CD14-positive monocyte (primary cell): Measurements from ENCODE around the gene OSBPL1A. TPM values are rescaled to one million over a fixed set of nuclear protein-coding genes. Genes with fewer than 3 reads are reported as not detected.

ENCODE experiments used
- DNase-seq, 3 donors: peaks; one replicate each; pipeline ENCODE4 v3.0.0-alpha.2; 2011 to 2022
- H2AFZ ChIP-seq: 2 replicates; pipeline ENCODE4 v1.6.0; 2012; ENCODE audit warnings: mild to moderate bottlenecking, low read depth, low read length, inconsistent platforms; ENCODE audit not compliant: insufficient read depth, poor library complexity, severe bottlenecking
- H3K27ac ChIP-seq, 2 donors: 1 replicate in 1 of 2; 2 replicates in 1 of 2; pipeline ENCODE4 v1.5.1; 2012 to 2013; ENCODE audit warnings: low read length in 2 of 2, control low read depth in 1 of 2, inconsistent platforms in 1 of 2, low read depth in 1 of 2, mild to moderate bottlenecking in 1 of 2
- H3K27me3 ChIP-seq, 2 donors: one replicate each; pipeline versions ENCODE4 v1.6.0 to v1.6.1; 2011 to 2013; ENCODE audit warnings: low read length in 2 of 2; ENCODE audit not compliant: control insufficient read depth in 2 of 2, insufficient read depth in 2 of 2
- H3K36me3 ChIP-seq, 2 donors: replicated peaks in 1 of 2; 1 replicate in 1 of 2; 2 replicates in 1 of 2; pipeline versions ENCODE4 v1.5.1 to v1.6.1; 2012 to 2013; ENCODE audit warnings: low read length in 2 of 2, control low read depth in 1 of 2, inconsistent platforms in 1 of 2, mild to moderate bottlenecking in 1 of 2; ENCODE audit not compliant: insufficient read depth in 2 of 2, control insufficient read depth in 1 of 2
- H3K4me1 ChIP-seq, 2 donors: 1 replicate in 1 of 2; 2 replicates in 1 of 2; pipeline versions ENCODE4 v1.5.1 to v1.6.1; 2012 to 2013; ENCODE audit warnings: low read length in 2 of 2, control low read depth in 1 of 2, inconsistent platforms in 1 of 2, mild to moderate bottlenecking in 1 of 2, moderate library complexity in 1 of 2; ENCODE audit not compliant: insufficient read depth in 2 of 2, control insufficient read depth in 1 of 2
- H3K4me2 ChIP-seq: replicated peaks from 2 replicates; pipeline ENCODE3; 2012; ENCODE audit warnings: low read length, moderate library complexity, mild to moderate bottlenecking; ENCODE audit not compliant: poor library complexity, severe bottlenecking; ENCODE audit errors: extremely low read depth
- H3K4me3 ChIP-seq, 3 experiments: fragments of 200-600 bp in 1 of 3; sonication (generic) in 1 of 3; replicated peaks in 1 of 3; 1 replicate in 2 of 3; 2 replicates in 1 of 3; pipeline ENCODE4 v1.5.1; 2011 to 2013; ENCODE audit warnings: low read length in 3 of 3, mild to moderate bottlenecking in 3 of 3, control low read depth in 2 of 3, low read depth in 2 of 3, inconsistent platforms in 1 of 3, moderate library complexity in 1 of 3
- H3K79me2 ChIP-seq: 2 replicates; pipeline ENCODE4 v1.6.0; 2012; ENCODE audit warnings: mild to moderate bottlenecking, control low read depth, inconsistent platforms, low read length, moderate library complexity; ENCODE audit not compliant: insufficient read depth
- H3K9ac ChIP-seq: 2 replicates; pipeline ENCODE4 v1.6.0; 2017; ENCODE audit warnings: low read length, mild to moderate bottlenecking; ENCODE audit not compliant: insufficient read depth, poor library complexity, severe bottlenecking
- H3K9me3 ChIP-seq, 2 donors: replicated peaks in 1 of 2; 1 replicate in 1 of 2; 2 replicates in 1 of 2; pipeline versions ENCODE4 v1.5.1 to v1.6.1; 2012 to 2013; ENCODE audit warnings: low read length in 2 of 2, control low read depth in 1 of 2; ENCODE audit not compliant: control insufficient read depth in 1 of 2, insufficient read depth in 1 of 2
- H4K20me1 ChIP-seq: 2 replicates; pipeline ENCODE4 v1.6.0; 2012; ENCODE audit warnings: mild to moderate bottlenecking, low read length, control low read depth, moderate library complexity; ENCODE audit not compliant: insufficient read depth
- H3K27ac Mint-ChIP-seq, 7 donors: one replicate each; pipeline ENCODE4 v1.8.0; 2020; ENCODE audit warnings: mild to moderate bottlenecking in 7 of 7, mixed read lengths in 7 of 7, moderate library complexity in 6 of 7, inconsistent platforms in 2 of 7
- H3K27me3 Mint-ChIP-seq, 3 donors: one replicate each; pipeline ENCODE4 v1.8.0; 2021 to 2022; ENCODE audit warnings: low read depth in 3 of 3, mild to moderate bottlenecking in 3 of 3, mixed read lengths in 3 of 3, moderate library complexity in 3 of 3, inconsistent platforms in 1 of 3
- H3K36me3 Mint-ChIP-seq, 2 donors: one replicate each; pipeline ENCODE4 v1.8.0; 2020; ENCODE audit warnings: mixed read lengths in 2 of 2, inconsistent platforms in 1 of 2, mild to moderate bottlenecking in 1 of 2
- H3K4me1 Mint-ChIP-seq: one replicate; pipeline ENCODE4 v1.8.0; 2020; ENCODE audit warnings: mild to moderate bottlenecking, mixed read lengths
- H3K4me3 Mint-ChIP-seq, 2 donors: one replicate each; pipeline ENCODE4 v1.8.0; 2020; ENCODE audit warnings: mild to moderate bottlenecking in 2 of 2, mixed read lengths in 2 of 2, moderate library complexity in 1 of 2
- H3K9me3 Mint-ChIP-seq, 7 donors: one replicate each; pipeline ENCODE4 v1.8.0; 2020 to 2022; ENCODE audit warnings: mixed read lengths in 7 of 7, mild to moderate bottlenecking in 6 of 7, moderate library complexity in 6 of 7, inconsistent platforms in 2 of 7
- WGBS: methylation state at CpG from one replicate; pipeline ENCODE4 v1.1.5; 2013; ENCODE audit warnings: missing lambda C conversion rate; ENCODE audit not compliant: insufficient coverage; 5-methylcytosine and 5-hydroxymethylcytosine counted together
- intact Hi-C, 2 donors: fragments of 100-400 bp; cut with micrococcal nuclease; formaldehyde crosslinking; loops; one replicate each; pipeline versions ENCODE4 v1.15.0 to v1.15.1; 2023
- polyA plus RNA-seq, 3 donors: library from polyadenylated mRNA; depleted of rRNA in 1 of 3; unstranded in 2 of 3; stranded (reverse) in 1 of 3; fragments of 300-500 nt in 2 of 3; fragments of >200 nt in 1 of 3; fragmentation: Illumina TruSeq in 2 of 3; gene quantifications; 1 replicate in 2 of 3; 2 replicates in 1 of 3; pipeline ENCODE4 v1.2.3, GENCODE V29; 2012 to 2021
- TF ChIP-seq, protein P1 (sequence below): fragments of 200-600 bp; IDR thresholded peaks from one replicate; pipeline ENCODE4 v1.8.0; 2022; ENCODE audit warnings: antibody characterized with exemption, mild to moderate bottlenecking

OSBPL1A gene
- polyA plus RNA-seq, 3 donors = 6.3 to 9.1 (median 7.1) TPM

DNA sequence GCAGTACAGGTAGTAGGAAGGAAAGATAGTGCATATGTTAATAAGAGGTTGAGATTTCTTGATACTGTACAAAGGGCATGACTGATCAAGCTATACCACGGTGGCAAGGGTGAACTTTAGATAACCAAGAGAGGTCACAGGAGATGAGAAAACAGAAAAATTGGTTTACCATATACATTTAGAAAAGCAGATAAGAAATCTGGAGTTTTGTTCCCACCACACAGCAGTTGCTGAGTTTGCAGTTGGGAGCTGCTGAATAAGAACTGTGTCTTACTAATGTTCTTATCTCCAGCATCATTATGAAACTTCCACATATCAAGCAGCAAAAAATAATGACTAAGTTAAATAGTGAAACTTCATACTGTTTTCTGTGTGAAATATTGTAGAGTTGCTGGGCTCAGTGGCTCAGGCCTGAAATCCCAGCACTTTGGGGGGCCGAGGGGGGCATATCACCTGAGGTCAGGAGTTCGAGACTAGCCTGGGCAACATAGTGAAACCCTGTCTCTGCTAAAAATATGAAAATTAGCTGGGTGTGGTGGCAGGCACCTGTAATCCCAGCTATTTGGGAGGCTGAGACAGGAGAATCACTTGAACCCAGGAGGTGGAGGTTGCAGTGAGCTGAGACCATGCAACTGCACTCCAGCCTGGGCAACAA, 16.9 kb upstream of the OSBPL1A start:
- no peaks in the 10 kb centered on the region for H3K36me3 Mint-ChIP-seq
- H3K9me3 ChIP-seq = no peaks in the 10 kb centered on the region
- no peaks in the 10 kb centered on the region for H3K9me3 Mint-ChIP-seq
- DNase-seq = no peak
- H3K9ac ChIP-seq = no peak overlapping the region
- no peaks in the 10 kb centered on the region for H3K79me2 ChIP-seq
- WGBS = 97% methylated on average over 2 of the region's 3 CpGs
- no peaks in the 10 kb centered on the region for H4K20me1 ChIP-seq
- TF ChIP-seq, protein P1, sequence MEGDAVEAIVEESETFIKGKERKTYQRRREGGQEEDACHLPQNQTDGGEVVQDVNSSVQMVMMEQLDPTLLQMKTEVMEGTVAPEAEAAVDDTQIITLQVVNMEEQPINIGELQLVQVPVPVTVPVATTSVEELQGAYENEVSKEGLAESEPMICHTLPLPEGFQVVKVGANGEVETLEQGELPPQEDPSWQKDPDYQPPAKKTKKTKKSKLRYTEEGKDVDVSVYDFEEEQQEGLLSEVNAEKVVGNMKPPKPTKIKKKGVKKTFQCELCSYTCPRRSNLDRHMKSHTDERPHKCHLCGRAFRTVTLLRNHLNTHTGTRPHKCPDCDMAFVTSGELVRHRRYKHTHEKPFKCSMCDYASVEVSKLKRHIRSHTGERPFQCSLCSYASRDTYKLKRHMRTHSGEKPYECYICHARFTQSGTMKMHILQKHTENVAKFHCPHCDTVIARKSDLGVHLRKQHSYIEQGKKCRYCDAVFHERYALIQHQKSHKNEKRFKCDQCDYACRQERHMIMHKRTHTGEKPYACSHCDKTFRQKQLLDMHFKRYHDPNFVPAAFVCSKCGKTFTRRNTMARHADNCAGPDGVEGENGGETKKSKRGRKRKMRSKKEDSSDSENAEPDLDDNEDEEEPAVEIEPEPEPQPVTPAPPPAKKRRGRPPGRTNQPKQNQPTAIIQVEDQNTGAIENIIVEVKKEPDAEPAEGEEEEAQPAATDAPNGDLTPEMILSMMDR = no peak
- H2AFZ ChIP-seq = no peak overlapping the region
- no peak overlapping the region for H3K4me3 Mint-ChIP-seq
- H3K4me1 ChIP-seq = no peaks in the 10 kb centered on the region
- H3K27me3 Mint-ChIP-seq = peaks cover 4 to 8% (median 7%) of the 10 kb centered on the region in 3 donors
- no peaks in the 10 kb centered on the region for H3K27me3 ChIP-seq
- H3K4me1 Mint-ChIP-seq = no peaks in the 10 kb centered on the region
- H3K4me2 ChIP-seq = no peak overlapping the region
- no peak overlapping the region for H3K27ac Mint-ChIP-seq
- intact Hi-C loops = no loop called here
- no peak overlapping the region for H3K27ac ChIP-seq
- H3K36me3 ChIP-seq = no peaks in the 10 kb centered on the region
- no peak overlapping the region for H3K4me3 ChIP-seq

DNA sequence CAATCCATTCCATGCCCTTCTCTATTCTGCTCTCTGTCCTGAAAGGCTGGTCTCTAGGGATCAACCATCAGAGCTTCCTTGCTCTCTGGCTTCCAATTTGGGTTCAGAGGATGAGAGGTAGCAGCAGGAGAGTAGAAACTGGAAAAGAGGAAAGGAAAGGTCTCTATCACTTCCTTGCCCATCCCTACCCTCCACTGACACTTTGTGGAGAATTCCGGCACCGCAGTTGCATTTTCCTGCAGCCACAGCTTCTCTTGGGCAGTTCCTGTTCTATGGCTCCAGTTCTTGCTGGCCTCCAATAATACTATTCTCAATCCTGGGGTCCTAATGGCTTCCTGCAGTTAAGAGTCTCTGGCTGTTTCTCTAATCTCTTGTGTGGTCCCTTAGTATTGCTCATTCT, 15.5 kb upstream of the OSBPL1A start:
- Histone ChIP-seq H3K4me1 (no peaks in the 10 kb centered on the region), H2AFZ (no peak overlapping the region), H3K9me3 (no peaks in the 10 kb centered on the region), H4K20me1 (no peaks in the 10 kb centered on the region), H3K27ac (no peak overlapping the region), H3K27me3 (no peaks in the 10 kb centered on the region), H3K4me3 (no peak overlapping the region), H3K9ac (no peak overlapping the region), H3K4me2 (no peak overlapping the region), H3K79me2 (no peaks in the 10 kb centered on the region), H3K36me3 (no peaks in the 10 kb centered on the region)
- TF ChIP-seq, protein P1 = no peak
- H3K4me3 Mint-ChIP-seq = no peak overlapping the region
- H3K4me1 Mint-ChIP-seq = no peaks in the 10 kb centered on the region
- peak in 1 of 3 donors; percentile 18 for DNase-seq
- H3K27me3 Mint-ChIP-seq = peaks cover 4 to 7% (median 7%) of the 10 kb centered on the region in 3 donors
- peak overlapping the region in 1 of 7 donors; percentile 26 for H3K27ac Mint-ChIP-seq
- intact Hi-C loops = no loop called here
- H3K36me3 Mint-ChIP-seq = no peaks in the 10 kb centered on the region
- H3K9me3 Mint-ChIP-seq = no peaks in the 10 kb centered on the region
- WGBS = 89% methylated on average over 2 of the region's 2 CpGs
